Vagina (tissue), 2 donors: ENCODE data around the gene SNX19.

Source experiments
- CTCF ChIP-seq, 3 experiments: fragments of 450-650 bp in 2 of 3; fragments of 200-600 bp in 1 of 3; sonication (generic) in 1 of 3; IDR thresholded peaks; one replicate each; pipeline ENCODE4 v1.5.1; 2017 to 2019; ENCODE audit warnings: antibody characterized with exemption in 3 of 3, mild to moderate bottlenecking in 2 of 3, moderate library complexity in 2 of 3
- POLR2A ChIP-seq, 2 donors: fragments of 450-650 bp; IDR thresholded peaks; one replicate each; pipeline ENCODE4 v1.6.1; 2017; ENCODE audit warnings: antibody characterized with exemption in 2 of 2, mild to moderate bottlenecking in 2 of 2, moderate library complexity in 2 of 2
- POLR2AphosphoS5 ChIP-seq, 2 donors: sonication (generic); formaldehyde crosslinking; IDR thresholded peaks; one replicate each; pipeline ENCODE4 v1.9.0; 2017; ENCODE audit warnings: antibody characterized with exemption in 2 of 2, mild to moderate bottlenecking in 2 of 2, low read depth in 1 of 2; ENCODE audit not compliant: insufficient read depth in 1 of 2

GRCh38 chr11:130868086-130868710, 48.1 kb downstream of the SNX19 start:
- no peak for TF ChIP-seq CTCF (IDR thresholded peaks at IDR 0.05)
- TF ChIP-seq POLR2AphosphoS5 (IDR thresholded peaks at IDR 0.05; ENCODE audit: insufficient read depth in 1 of 2, low read depth in 1 of 2) = no peak
- no peak for TF ChIP-seq POLR2A (IDR thresholded peaks at IDR 0.05)
